ENCODE measurements around the gene TARS3.

Gene TARS3

GRCh38 chr15:101611580-101612299 is 112.5 kb downstream of the TARS3 start:
- no peak overlapping the region for H3K27ac ChIP-seq
- no peak overlapping the region for H3K4me3 ChIP-seq

GRCh38 chr15:101611007-101611406 is 113.3 kb downstream of the TARS3 start:
- no peak overlapping the region for H3K4me3 ChIP-seq

DNA sequence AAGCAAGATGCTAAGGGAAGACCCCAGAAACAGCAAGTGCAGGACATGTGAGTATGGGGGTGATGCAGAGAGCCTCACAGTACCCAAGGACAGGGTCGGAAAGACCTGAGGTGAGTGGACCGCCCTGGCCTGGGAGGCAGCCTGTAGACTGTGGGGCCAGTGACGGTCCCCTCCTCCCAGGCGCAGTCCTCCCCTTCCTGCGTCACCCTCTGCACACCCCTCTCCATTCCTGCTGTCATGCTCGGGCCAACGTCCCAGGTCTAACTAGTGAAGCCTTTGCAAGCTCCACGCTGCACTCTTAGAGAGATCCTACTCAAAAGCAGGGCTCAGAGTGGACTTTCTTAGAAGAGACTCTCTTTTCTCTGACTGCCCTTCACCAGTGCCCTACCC is 113.7 kb downstream of the TARS3 start:
- no peak overlapping the region for H3K4me3 ChIP-seq
- H3K27ac ChIP-seq = no peak overlapping the region

More at GRCh38 chr15:101611007-101611406, 113.3 kb downstream of the TARS3 start:
- no peak overlapping the region for H3K27ac ChIP-seq

- no peak overlapping the region for H3K4me3 ChIP-seq
- H3K27ac ChIP-seq = no peak overlapping the region
Measured at GRCh38 chr15:101609742-101610610, 114.3 kb downstream of the TARS3 start.

DNA sequence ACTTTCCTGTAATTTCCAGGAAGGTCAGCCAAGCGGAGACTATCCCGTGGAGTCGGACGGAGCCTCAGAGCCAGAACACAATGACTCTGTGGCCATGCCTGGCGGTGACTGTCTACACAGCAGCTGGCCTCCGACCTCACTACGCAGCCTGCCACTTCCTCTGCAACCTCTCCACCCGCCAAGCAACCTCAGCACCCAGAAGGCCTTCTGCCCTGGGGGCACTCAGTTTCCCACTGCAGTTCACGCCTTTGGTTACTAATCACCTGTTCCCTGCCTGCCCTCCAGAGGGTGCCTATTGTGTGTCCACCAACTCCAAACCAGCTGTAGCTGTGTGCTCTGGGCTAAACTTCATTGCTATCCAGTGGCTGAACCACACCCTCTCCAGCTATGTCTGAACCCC is 116.1 kb downstream of the TARS3 start:
- Histone ChIP-seq H3K27ac (no peak overlapping the region), H3K4me3 (no peak overlapping the region)

GRCh38 chr15:101607108-101607507 is 117.2 kb downstream of the TARS3 start:
- H3K4me3 ChIP-seq = no peak overlapping the region

DNA sequence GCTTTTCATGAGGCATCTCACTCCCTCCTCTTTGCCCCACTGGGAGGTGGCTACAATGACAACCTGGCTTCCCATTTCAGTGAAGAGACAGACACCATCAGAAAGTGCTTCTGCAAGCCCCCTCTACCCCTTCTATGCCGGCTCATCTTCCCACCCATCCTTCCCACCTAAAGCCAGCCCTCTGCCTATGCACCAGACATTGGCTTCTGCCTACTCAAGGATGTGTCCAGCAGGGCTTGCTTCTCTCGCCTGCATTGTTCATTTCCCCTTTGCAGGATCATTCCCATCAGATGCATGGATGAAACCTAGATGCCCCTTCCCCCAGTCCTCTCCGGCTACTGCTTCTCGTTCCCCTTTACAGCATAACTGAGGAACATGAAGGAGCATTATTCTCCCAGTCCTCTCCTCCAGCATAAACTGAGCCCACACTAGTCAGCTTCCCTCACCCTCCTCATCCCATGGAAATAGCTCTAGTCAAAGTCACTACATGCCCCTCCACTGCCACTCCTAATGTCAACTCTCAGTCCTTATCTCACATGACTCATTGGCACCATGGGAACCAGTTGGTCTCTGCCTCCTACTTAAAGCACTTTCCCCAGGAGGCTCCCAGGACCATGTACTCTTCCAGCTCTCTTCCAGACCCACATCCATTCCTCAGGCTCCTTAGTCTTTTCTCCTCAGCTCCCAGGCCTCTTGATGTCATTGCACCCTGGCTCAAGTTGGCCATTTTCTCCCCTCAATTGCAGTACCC is 120.0 kb downstream of the TARS3 start:
- Histone ChIP-seq H3K27ac (no peak overlapping the region), H3K4me3 (no peak overlapping the region)

More at GRCh38 chr15:101607108-101607507, 117.2 kb downstream of the TARS3 start:
- no peak overlapping the region for H3K27ac ChIP-seq

Measured in skin epidermis (tissue), 12 donors.